ENCODE results near the gene LPP.
A peak's percentile ranks its signal among the peaks of the same experiment; 100 is the strongest.

LPP gene

GRCh38 chr3:188342991-188343732 lies 189.2 kb downstream of the LPP start:
- no peak for DNase-seq

- DNase-seq, result no peak
Observed at GRCh38 chr3:188343894-188344293, 189.9 kb downstream of the LPP start.

- DNase-seq, result no peak
Observed at GRCh38 chr3:188345223-188345622, 191.3 kb downstream of the LPP start.

- peak; percentile 38 for DNase-seq
Observed at GRCh38 chr3:188348435-188349244, 194.7 kb downstream of the LPP start.

- DNase-seq, result no peak
Observed at GRCh38 chr3:188349351-188349901, 195.5 kb downstream of the LPP start.

- no peak for DNase-seq
Observed at GRCh38 chr3:188349933-188350332, 196.0 kb downstream of the LPP start.

- no peak for DNase-seq
Observed at GRCh38 chr3:188350961-188351360, 197.0 kb downstream of the LPP start.

- DNase-seq, result peak; percentile 17
Observed at GRCh38 chr3:188351648-188352047, 197.7 kb downstream of the LPP start.

GRCh38 chr3:188352196-188352927 lies 198.4 kb downstream of the LPP start:
- no peak for DNase-seq

- peak; percentile 15 for DNase-seq
Observed at GRCh38 chr3:188353426-188353825, 199.5 kb downstream of the LPP start.

GRCh38 chr3:188358787-188359493 lies 205.0 kb downstream of the LPP start:
- peak; percentile 54 for DNase-seq

- no peak for DNase-seq
Observed at GRCh38 chr3:188360364-188360881, 206.5 kb downstream of the LPP start.

- no peak for DNase-seq
Observed at GRCh38 chr3:188361888-188362287, 207.9 kb downstream of the LPP start.

GRCh38 chr3:188362405-188362831 lies 208.5 kb downstream of the LPP start:
- DNase-seq, result peak; percentile 38

- DNase-seq, result no peak
Observed at GRCh38 chr3:188365184-188365583, 211.2 kb downstream of the LPP start.

- DNase-seq, result no peak
Observed at GRCh38 chr3:188365988-188366698, 212.2 kb downstream of the LPP start.

- DNase-seq, result no peak
Observed at GRCh38 chr3:188367678-188368077, 213.7 kb downstream of the LPP start.

- DNase-seq, result no peak
Observed at GRCh38 chr3:188369526-188369925, 215.6 kb downstream of the LPP start.

- DNase-seq, result no peak
Observed at GRCh38 chr3:188370081-188370830, 216.3 kb downstream of the LPP start.

GRCh38 chr3:188378786-188379185 lies 224.8 kb downstream of the LPP start:
- DNase-seq, result no peak

GRCh38 chr3:188380252-188380651 lies 226.3 kb downstream of the LPP start:
- DNase-seq, result no peak
